ENCODE results near the gene UBXN11. TPM values are rescaled to one million over a fixed set of nuclear protein-coding genes. Genes with fewer than 3 reads are reported as not detected.
A peak's percentile ranks its signal among the peaks of the same experiment; 100 is the strongest.

UBXN11 gene, protein sequence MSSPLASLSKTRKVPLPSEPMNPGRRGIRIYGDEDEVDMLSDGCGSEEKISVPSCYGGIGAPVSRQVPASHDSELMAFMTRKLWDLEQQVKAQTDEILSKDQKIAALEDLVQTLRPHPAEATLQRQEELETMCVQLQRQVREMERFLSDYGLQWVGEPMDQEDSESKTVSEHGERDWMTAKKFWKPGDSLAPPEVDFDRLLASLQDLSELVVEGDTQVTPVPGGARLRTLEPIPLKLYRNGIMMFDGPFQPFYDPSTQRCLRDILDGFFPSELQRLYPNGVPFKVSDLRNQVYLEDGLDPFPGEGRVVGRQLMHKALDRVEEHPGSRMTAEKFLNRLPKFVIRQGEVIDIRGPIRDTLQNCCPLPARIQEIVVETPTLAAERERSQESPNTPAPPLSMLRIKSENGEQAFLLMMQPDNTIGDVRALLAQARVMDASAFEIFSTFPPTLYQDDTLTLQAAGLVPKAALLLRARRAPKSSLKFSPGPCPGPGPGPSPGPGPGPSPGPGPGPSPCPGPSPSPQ
- 10 to 100 TPM in 2 of 4 donors, 1 to 10 TPM in 2; 3.7 to 12.1 (median 10.5) TPM for total RNA-seq

DNA sequence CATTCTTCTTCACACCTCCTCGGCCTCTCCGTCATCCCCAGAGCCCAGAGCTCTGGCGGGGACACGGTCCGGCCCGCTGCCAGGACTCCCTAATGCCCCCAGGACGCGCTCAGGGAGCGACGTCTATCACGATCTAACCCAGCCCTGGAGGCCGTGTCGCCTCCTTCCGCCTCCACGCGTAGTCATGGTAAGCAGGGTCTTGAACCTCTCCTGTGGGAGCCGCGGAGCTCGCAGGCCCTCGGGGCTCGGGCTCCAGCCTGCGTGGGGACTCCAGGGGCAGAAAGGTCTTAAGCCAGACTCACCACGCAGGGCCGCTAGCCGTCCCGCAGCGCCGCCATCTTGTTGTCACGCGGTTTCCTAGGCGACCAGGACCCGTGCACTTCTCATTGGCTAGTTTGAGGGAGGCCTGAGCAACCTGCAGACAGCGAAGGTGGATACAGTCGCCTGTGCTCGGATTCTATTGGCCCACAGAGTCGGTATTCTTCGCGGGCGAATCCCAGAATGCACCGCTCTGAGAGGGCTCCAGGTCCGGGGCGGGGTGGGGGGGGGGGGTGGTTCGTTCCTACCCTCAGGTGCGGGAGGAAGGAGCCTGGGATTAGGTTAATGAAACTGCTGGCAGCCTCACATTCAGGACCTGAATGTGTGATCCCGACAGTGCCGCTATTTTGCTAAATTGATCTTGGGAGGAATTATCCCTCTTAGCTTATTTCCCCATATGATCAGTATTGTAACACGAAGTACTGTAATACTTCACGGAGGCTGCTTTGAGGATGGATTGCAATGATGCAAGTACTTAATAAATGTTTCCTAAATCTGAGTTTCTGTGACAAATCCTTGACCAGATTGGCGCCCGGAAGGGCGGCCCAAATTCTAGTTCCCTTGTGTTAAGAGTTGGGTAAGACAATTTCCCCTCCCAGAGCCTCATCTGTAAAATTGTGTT is at the start of gene UBXN11:
TSS of gene UBXN11 (minus strand) at position 347 of the 940 bp plus-strand sequence. CDS start 3,753 bp downstream, outside the sequence.
- H3K4me3 ChIP-seq, result peak within 1 kb of the TSS; percentile 58 to 73
- peak; percentile 96 for ATAC-seq
- H3K9me3 ChIP-seq, result no peaks in the 10 kb centered on the region
- no peaks in the 10 kb centered on the region for H3K36me3 ChIP-seq
- H3K27me3 ChIP-seq, result peaks cover 2% of the 10 kb centered on the region
- peak within 1 kb of the TSS; percentile 1 to 72 (median 58) for H3K27ac ChIP-seq
- 14 to 16% methylated on average over 5 to 7 of the region's 51 CpGs for WGBS, 2 donors (ENCODE audit: low coverage in 1 of 2)
- peaks cover 0 to 18% (median 6%) of the 10 kb centered on the region in 3 donors for H3K4me1 ChIP-seq
- peak in 1 of 2 donors; percentile 11 for TF ChIP-seq POLR2A (IDR thresholded peaks at IDR 0.05)
- TF ChIP-seq, protein P1, sequence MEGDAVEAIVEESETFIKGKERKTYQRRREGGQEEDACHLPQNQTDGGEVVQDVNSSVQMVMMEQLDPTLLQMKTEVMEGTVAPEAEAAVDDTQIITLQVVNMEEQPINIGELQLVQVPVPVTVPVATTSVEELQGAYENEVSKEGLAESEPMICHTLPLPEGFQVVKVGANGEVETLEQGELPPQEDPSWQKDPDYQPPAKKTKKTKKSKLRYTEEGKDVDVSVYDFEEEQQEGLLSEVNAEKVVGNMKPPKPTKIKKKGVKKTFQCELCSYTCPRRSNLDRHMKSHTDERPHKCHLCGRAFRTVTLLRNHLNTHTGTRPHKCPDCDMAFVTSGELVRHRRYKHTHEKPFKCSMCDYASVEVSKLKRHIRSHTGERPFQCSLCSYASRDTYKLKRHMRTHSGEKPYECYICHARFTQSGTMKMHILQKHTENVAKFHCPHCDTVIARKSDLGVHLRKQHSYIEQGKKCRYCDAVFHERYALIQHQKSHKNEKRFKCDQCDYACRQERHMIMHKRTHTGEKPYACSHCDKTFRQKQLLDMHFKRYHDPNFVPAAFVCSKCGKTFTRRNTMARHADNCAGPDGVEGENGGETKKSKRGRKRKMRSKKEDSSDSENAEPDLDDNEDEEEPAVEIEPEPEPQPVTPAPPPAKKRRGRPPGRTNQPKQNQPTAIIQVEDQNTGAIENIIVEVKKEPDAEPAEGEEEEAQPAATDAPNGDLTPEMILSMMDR (IDR thresholded peaks at IDR 0.05), result peak in 1 of 4 experiments; percentile 16
- no peak for TF ChIP-seq POLR2AphosphoS5 (IDR thresholded peaks at IDR 0.05)
- no peak for TF ChIP-seq EP300 (IDR thresholded peaks at IDR 0.05)

DNA sequence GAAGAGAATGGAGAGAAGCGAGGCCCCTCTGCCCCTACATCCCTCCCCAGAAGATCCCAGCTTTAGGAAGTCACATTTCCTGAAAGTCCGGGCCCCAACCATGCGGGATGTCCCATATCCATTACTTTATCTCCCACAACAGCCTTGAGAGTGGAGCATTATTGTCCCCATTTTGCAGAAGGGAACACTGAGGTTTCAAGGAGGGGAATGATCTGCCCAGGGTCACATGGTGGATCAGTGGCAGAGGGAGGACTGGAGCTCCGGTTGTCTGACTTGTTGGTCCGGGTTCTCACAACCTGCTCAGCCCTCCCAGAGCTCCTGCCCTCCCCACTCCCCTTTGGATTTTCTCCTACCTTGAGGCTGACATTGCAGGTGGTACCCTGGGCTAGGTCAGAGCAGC is 49.7 kb upstream of the UBXN11 start:
- no peak overlapping the region for H3K4me3 ChIP-seq
- H3K4me1 ChIP-seq, result peaks cover 0 to 14% (median 9%) of the 10 kb centered on the region in 3 donors
- H3K27ac ChIP-seq, result no peak overlapping the region
- H3K9me3 ChIP-seq, result no peaks in the 10 kb centered on the region
- peaks cover 88% of the 10 kb centered on the region for H3K27me3 ChIP-seq
- no peaks in the 10 kb centered on the region for H3K36me3 ChIP-seq
- TF ChIP-seq EP300 (IDR thresholded peaks at IDR 0.05) (no peak), POLR2A (IDR thresholded peaks at IDR 0.05) (no peak), POLR2AphosphoS5 (IDR thresholded peaks at IDR 0.05) (no peak)
- TF ChIP-seq, protein P1 (IDR thresholded peaks at IDR 0.05), result no peak
- WGBS, 2 donors (ENCODE audit: low coverage in 1 of 2), result 80 to 100% methylated on average over 1 to 2 of the region's 5 CpGs
- no peak for ATAC-seq

DNA sequence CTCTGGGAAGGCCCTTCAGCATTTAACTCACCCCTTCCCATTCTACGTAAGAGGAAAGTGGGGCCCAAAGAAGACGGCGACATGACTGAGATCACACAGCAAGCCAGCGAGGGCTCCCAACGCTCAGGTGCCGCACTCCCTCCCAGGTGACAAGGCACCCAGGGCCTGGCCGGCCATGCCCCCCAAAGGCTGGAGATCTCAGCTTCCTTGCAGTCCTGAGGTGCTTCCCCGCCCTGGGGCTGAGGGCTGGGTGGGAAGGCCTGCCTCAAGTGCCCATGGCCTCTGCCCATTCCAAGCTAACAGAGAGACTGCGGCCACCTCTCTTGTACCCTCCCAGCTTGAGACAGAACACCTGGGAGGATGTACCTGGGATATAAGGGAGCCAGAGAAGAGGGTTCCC is 48.5 kb upstream of the UBXN11 start:
- no peaks in the 10 kb centered on the region for H3K36me3 ChIP-seq
- H3K4me3 ChIP-seq, result no peak overlapping the region
- peaks cover 0 to 3% (median 1%) of the 10 kb centered on the region in 3 donors for H3K4me1 ChIP-seq
- WGBS, 2 donors (ENCODE audit: low coverage in 1 of 2), result 100% methylated on average over 2 of the region's 9 CpGs; no CpG with 5 or more reads in 1 of the 2 donors
- H3K27me3 ChIP-seq, result peaks cover 76% of the 10 kb centered on the region
- H3K27ac ChIP-seq, result no peak overlapping the region
- no peak for TF ChIP-seq POLR2A (IDR thresholded peaks at IDR 0.05)
- no peak for TF ChIP-seq POLR2AphosphoS5 (IDR thresholded peaks at IDR 0.05)
- TF ChIP-seq EP300 (IDR thresholded peaks at IDR 0.05), result no peak
- TF ChIP-seq, protein P1 (IDR thresholded peaks at IDR 0.05), result no peak
- no peaks in the 10 kb centered on the region for H3K9me3 ChIP-seq
- ATAC-seq, result no peak

DNA sequence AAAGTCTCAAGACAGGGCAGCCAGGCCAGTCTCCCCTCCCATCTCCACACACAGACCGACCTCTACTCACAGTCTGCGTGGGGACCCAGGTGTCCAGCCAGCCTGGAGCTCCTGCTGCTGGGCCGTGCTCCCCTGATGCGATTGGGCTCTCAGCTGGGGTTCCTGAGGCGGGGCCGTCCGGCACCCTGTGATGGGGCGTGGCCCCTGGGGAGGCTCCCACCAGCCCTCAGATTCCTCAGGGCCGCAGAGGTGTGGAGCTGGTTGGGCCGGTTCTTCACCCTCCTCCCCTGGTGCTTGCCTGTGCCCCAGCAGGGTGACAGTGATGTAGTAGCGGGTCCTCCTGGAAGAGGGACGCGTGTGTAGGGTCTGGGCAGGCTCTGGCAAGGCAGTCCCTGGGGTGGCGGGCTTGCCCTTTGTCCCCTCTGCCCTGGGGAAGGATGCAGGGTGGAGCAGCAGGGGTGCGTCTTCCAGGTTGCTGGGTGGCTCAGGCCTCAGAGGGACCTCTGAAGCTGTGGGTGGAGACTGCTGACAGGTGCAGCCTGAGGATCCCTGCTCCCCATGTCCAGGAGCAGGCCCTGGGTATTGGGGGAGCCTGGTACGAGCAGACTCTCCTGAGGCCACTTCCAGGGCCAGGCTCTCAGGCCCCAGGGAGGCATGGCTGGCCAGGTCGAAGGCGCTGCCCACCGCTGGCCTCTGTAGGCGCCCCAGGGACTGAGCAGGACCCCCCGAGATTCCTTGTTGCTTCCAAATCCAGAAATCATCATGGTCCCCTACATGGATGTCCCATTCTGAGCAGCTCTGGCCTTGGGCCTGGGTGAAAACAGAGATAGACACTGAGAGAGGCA is 47.8 kb upstream of the UBXN11 start, which contains the start of gene CRYBG2:
TSS of gene CRYBG2 (minus strand) at position 155 of the 845 bp plus-strand sequence. CDS start 7,473 bp downstream, outside the sequence.
- Histone ChIP-seq H3K9me3 (no peaks in the 10 kb centered on the region), H3K4me1 (no peaks in the 10 kb centered on the region), H3K36me3 (no peaks in the 10 kb centered on the region), H3K27me3 (peaks cover 69% of the 10 kb centered on the region), H3K4me3 (no peak within 1 kb of the TSS), H3K27ac (no peak within 1 kb of the TSS)
- no CpG with 5 or more reads among the region's 21 CpGs for WGBS, 2 donors (ENCODE audit: low coverage in 1 of 2)
- TF ChIP-seq EP300 (IDR thresholded peaks at IDR 0.05) (no peak), POLR2AphosphoS5 (IDR thresholded peaks at IDR 0.05) (no peak), POLR2A (IDR thresholded peaks at IDR 0.05) (no peak)
- TF ChIP-seq, protein P1 (IDR thresholded peaks at IDR 0.05), result no peak
- no peak for ATAC-seq

Measured in gastroesophageal sphincter (tissue), 4 donors.